NB4 (cell line): ENCODE data around the gene NOP56.

ENCODE experiments used
- MYC ChIP-seq: IDR thresholded peaks from 2 replicates; pipeline ENCODE4 v1.6.1; 2011; ENCODE audit warnings: low read depth, low read length
- POLR2A ChIP-seq: IDR thresholded peaks from 2 replicates; pipeline ENCODE4 v1.6.1; 2011; ENCODE audit warnings: mild to moderate bottlenecking; ENCODE audit not compliant: insufficient read length; ENCODE audit errors: extremely low read depth
- TF ChIP-seq, protein P1 (sequence below): IDR thresholded peaks from one replicate; pipeline ENCODE4 v1.5.1; 2012; ENCODE audit warnings: low read depth, low read length
- TF ChIP-seq, protein P2 (sequence below): IDR thresholded peaks from 2 replicates; pipeline ENCODE4 v1.6.1; 2011; ENCODE audit warnings: low read depth, low read length

DNA sequence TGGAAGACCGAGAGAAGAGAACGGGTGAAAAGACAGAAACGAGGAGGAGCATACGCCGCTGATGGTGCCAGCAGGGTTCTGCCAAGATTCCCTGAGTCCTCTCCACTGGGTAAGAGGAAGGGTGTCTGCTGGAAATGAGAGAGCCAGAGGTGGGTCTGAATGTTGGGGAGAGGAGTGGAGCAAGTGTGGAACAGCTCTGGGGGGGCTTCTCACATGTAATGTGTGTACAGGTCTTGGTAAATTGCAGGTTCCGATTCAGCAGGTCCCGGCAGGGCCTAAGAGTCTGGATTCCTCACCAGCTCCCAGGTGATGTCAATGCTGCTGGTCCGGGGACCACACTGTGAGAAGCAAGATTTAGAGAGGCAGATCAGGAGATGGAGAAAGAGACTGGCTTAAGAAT, 38.7 kb downstream of the NOP56 start:
- TF ChIP-seq, protein P1, sequence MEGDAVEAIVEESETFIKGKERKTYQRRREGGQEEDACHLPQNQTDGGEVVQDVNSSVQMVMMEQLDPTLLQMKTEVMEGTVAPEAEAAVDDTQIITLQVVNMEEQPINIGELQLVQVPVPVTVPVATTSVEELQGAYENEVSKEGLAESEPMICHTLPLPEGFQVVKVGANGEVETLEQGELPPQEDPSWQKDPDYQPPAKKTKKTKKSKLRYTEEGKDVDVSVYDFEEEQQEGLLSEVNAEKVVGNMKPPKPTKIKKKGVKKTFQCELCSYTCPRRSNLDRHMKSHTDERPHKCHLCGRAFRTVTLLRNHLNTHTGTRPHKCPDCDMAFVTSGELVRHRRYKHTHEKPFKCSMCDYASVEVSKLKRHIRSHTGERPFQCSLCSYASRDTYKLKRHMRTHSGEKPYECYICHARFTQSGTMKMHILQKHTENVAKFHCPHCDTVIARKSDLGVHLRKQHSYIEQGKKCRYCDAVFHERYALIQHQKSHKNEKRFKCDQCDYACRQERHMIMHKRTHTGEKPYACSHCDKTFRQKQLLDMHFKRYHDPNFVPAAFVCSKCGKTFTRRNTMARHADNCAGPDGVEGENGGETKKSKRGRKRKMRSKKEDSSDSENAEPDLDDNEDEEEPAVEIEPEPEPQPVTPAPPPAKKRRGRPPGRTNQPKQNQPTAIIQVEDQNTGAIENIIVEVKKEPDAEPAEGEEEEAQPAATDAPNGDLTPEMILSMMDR: no peak
- TF ChIP-seq POLR2A: no peak
- no peak for TF ChIP-seq MYC
- TF ChIP-seq, protein P2, sequence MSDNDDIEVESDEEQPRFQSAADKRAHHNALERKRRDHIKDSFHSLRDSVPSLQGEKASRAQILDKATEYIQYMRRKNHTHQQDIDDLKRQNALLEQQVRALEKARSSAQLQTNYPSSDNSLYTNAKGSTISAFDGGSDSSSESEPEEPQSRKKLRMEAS: no peak
